DND-41 (cell line): ENCODE results near the gene EPC1.

Source experiments
- EZH2 ChIP-seq: IDR thresholded peaks from 3 replicates; pipeline ENCODE4 v1.6.1; 2012; ENCODE audit warnings: borderline replicate concordance, low read depth, mild to moderate bottlenecking, moderate library complexity, low read length, inconsistent platforms; ENCODE audit not compliant: severe bottlenecking
- TF ChIP-seq, protein P1 (sequence below): IDR thresholded peaks from 2 replicates; pipeline ENCODE4 v1.5.1; 2012; ENCODE audit warnings: borderline replicate concordance, low read length, moderate library complexity, mild to moderate bottlenecking; ENCODE audit not compliant: poor library complexity, severe bottlenecking; ENCODE audit errors: extremely low read depth

GRCh38 chr10:32372000-32372875, 25.3 kb upstream of the EPC1 start:
- TF ChIP-seq, protein P1, sequence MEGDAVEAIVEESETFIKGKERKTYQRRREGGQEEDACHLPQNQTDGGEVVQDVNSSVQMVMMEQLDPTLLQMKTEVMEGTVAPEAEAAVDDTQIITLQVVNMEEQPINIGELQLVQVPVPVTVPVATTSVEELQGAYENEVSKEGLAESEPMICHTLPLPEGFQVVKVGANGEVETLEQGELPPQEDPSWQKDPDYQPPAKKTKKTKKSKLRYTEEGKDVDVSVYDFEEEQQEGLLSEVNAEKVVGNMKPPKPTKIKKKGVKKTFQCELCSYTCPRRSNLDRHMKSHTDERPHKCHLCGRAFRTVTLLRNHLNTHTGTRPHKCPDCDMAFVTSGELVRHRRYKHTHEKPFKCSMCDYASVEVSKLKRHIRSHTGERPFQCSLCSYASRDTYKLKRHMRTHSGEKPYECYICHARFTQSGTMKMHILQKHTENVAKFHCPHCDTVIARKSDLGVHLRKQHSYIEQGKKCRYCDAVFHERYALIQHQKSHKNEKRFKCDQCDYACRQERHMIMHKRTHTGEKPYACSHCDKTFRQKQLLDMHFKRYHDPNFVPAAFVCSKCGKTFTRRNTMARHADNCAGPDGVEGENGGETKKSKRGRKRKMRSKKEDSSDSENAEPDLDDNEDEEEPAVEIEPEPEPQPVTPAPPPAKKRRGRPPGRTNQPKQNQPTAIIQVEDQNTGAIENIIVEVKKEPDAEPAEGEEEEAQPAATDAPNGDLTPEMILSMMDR = no peak
- no peak for TF ChIP-seq EZH2
